ENCODE measurements around the gene NHSL1. TPM values are rescaled to one million over a fixed set of nuclear protein-coding genes. Genes with fewer than 3 reads are reported as not detected.

The NHSL1 gene
- total and polyA plus RNA-seq, 2 of the 8 experiments (the other 6 are each of a cell fraction or from before 2014, with no cell fraction given) = 7.2 to 32.4 TPM

GRCh38 chr6:138546733-138547185 lies 47.5 kb upstream of the NHSL1 start (continued):
- TF ChIP-seq SIX5 (IDR thresholded peaks at IDR 0.05; ENCODE audit: low read depth, low read length) (no peak), BCL11A (IDR thresholded peaks at IDR 0.05; ENCODE audit: low read depth in 2 of 2, low read length in 2 of 2) (no peak), TCF12 (IDR thresholded peaks at IDR 0.05; ENCODE audit: low read depth, low read length) (no peak)
